ENCODE results near the gene LCN6.
"Not testable (repeated sequence)": the region's sequence is repeated elsewhere in the genome, so short reads cannot be mapped to it uniquely, and the experiment has no call there.

LCN6 gene

DNA sequence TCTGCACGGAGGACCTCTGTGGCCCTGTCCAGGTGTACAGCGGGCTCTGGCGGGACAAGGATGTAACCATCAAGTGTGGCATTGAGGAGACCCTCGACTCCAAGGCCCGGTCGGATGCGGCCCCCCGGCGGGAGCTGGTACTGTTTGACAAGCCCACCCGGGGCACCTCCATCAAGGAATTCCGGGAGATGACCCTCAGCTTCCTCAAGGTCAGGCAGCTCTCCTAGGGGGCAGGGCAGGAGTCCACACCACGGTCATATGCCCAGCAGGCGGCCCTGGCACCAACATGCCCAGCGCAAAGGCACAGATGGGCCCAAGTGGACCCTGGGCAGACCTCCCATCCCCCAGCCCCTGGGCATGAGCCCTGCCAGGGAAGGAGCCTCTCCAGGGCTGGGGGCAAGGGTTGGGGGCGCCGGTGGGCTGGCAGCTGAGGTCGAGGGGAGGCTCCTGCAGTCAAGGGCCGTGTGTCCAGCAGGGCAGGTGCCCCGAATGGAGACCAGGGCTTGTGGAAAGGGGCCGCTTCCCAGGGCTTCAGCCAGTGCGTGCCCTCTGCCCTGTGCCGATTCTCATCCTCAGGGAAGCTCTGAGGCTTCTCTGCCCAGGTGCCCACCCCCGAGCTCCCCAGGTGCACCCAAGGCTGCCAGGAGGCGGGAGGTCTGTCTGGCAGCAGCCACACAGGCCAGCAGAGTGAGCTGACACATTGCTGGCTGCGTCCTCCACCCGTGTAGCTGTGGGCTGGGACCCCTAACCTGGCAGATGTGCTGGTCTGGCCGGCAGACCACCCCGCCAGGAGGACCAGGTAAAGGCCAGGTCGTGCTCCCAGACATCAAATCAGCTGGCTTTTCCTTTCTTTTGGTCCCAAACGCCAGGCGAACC lies 26.0 kb downstream of the LCN6 start:
- DNase-seq = no peak

DNA sequence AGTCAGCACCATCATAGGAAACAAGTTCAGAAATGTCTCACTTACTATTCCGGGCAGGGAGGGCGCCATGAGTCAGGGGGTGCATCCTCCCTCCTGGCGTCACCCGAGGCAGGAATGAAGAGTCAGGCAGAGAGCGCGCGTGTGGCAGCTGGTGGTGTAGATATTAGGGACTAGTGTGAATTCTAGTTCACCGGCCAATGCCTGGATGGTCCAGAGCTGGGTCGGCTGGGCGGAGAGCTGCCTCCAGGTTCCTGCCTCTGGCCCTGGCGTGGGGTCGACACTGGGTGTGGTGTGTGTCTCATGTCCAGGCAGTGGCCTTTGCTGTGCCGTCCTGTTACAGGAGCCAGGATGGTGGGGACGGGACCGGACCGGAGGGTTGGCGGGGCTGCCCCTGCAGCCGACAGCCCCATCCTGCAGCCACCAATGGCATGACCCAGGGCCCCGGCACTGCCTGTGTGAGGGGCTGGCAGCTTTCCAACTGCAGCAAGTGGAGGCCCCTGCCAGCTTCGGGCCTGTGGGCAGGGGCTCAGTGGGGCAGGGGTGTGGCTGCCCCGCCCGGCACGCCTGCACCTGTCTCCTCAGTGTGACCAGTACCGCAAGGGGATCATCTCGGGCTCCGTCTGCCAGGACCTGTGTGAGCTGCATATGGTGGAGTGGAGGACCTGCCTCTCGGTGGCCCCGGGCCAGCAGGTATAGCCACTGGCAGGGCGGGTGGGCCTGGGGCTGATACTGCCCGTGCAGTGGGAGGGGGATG lies 26.8 kb downstream of the LCN6 start:
- DNase-seq = no peak

DNA sequence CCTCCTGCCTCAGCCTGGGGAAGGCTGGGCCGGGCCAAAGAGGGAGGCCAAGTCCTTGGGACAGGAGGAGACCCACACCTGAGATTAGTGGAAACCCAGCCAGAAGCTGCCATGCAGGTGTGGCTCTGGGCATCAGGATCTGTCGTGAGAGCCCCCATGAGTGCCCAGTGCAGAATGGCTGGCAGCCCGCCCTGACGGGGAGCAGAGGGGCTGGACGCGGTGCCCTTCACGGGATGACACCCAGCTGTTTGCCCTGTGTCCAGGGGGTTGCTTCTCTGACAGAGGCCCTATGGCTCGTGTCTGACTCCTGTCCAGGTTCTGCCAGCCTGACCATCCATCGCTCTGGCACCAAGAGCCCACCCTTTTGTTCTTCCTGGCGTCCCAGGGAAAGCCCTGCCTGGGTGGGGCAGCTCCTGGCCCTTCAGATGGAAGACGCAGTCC lies 27.4 kb downstream of the LCN6 start:
- no peak for DNase-seq

DNA sequence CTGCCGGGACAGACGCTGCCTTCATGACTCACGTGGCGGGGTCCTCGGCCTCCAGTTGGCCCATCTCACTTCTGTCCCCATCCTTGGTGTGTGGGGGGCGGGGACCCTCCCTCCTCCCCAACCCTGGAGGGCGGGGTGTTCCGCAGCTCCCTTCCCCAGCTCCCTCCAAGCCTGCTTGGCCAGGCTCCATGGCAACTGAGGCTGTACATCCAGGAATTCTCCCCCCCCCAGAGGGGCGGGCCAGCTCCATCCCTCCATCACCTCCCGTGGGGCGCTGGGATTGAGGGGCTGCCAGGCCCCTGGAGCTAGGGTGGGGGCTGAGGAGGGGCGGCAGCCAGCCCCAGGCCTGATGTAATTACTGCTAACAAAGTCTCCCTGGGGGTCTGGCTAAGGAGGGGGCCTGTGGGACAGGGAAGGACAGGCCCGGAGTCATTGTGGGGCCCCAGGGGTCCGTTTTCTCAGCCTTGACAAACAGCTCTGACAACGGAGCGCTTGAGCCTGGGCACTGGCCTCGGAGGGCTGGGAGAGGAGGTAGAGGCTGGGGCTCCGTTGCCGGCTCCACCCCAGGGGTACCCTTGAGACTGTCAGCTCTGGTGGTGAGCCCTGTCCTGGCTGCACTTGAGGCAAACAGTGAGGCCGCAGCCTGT lies 28.0 kb downstream of the LCN6 start:
- DNase-seq = no peak

DNA sequence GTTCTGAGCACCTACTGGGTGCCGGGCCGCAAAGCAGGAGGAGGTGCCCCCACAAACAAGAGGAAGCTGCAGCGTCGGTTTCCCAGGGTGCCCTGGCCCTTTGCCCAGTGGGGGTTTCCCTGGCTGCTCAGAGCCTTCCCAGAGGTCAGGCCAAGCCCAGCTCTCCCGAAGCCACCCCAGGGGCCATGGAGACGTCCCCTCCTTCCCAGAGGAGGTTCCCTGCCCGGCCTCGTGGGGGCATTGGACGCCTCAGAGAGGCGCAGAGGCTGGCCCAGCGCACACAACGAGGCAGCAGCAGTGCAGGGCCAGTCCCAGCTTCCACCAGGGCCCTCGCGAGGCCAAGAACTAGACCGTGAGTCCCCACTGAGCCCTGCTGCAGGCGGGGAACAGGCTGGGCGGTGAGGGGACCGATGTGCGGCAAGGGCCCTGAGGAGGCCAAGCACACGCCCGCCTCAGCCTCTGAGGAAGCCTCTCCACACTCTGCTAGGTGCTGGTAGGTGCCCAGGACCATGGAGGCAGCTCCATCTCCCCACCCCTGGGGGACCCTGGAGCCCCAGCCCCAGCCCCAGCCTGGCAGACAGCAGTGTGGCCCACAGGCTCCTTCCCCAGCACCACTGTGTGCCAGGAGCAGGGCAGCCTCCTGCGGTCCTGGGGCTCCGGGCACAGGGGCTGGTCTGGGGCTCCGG lies 29.0 kb downstream of the LCN6 start:
- no peak for DNase-seq

DNA sequence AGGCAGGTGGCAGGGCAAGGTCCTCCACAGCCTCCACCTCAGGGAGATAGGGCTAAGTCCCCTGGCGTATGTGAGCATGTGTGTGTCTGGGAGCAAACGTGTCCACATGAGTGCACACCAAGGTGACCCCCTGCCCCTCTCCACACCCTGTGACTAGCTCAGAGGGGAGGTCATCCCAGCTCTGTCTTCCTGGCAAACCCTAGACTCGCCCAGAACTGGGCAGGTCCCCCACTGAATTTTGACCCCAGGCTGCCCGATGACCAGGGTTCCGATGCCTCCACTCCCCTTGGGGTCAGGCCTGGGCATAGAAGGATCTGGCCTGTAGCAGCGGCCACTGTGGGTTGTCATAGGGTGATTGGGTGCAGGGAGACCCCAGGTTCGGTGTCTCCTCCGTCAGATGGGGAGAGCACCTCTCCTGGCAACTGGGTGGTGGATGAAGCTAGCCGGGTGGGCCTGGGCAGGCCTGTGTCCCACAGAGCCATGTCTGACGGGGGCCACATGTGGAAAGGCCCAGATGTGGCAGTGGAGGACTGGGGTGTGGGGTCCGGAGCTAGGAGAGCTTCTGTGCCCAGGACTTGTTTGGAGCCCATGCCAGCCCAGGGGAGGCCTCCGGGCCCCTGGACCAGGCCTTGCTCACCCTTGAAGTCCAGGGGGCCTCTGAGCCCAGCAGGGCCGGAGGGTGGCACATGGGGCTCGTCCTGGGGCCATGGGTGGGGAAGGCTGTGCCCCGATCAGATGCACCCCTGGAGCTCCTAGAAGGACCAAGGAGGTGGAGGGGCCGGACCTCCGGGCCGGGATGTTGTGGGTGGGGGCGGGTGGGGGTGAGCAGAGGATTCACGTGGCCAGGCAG lies 29.8 kb downstream of the LCN6 start:
- no peak for DNase-seq

DNA sequence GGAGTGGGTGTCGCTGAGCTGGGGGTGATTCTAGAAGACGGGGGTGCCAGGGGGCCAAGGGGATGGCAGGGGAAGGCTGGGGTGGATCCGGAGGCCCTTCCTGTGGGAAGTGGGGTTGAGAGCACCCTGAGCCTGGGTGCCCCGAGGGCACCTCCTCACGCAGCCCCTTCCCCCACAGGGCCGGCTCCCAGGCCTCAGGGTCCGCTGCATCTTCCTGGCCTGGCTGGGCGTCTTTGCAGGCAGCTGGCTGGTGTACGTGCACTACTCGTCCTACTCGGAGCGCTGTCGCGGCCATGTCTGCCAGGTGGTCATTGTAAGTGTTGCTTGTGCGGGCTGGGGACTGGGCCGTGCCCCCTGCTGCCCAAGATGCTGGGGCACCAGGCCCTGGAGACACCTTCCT lies 30.9 kb downstream of the LCN6 start:
- no peak for DNase-seq

DNA sequence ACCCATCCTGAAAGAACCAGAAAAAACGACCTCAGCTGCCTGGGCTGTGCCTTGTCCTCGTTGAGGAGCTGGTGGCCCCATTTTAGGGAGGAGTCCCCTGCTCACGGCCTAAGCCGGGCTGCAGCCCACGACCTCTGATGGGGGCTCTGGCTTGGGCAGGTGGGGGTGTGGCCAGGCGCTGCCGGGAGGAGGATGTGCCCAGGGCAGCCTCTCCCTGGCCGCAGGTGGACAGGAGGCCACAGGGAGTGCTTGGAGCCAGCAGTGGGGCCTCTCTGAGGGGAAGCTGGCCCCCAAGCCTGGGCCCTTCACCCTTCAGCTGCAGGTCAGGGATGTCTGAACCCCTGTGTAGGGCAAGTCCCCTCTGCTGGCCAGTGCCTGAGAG lies 33.4 kb downstream of the LCN6 start:
- DNase-seq = no peak

DNA sequence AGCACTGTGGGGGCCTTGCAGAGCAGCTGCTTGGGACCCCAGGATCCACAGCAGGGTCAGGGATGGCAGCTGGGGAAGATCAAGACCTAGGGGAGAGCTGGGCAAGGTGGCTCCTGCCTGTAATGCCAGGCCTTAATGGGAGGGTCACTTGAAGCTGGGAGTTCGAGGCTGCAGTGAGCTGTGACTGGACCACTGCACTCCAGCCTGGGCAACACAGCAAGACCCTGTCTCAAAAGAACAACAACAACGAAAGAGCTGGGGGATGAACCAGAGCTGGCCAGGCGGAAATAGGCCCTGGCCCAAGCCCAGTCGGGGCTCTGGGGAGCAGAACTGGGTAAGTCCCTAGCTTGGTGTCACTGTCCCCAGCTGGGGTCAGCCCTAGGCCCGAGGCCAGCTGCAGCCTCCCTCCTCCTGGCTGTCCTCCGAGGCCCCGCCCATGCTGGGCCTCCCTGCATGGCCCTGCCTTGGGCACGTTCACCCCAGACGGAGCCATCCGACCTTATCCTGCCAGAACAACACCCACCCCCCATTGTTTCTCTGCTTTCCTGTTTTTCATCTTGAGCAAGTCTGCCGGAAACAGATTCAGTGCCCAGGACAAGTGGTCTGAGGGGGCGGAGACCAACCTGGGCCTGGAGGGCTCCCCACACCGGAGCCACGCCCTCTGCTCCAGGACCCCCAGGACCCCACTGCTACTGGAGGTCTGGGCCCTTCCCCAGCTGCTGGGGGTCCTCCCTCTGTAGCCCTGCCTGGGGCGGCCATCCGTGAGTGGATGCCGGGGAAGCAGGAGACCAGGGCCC lies 34.0 kb downstream of the LCN6 start:
- no peak for DNase-seq

DNA sequence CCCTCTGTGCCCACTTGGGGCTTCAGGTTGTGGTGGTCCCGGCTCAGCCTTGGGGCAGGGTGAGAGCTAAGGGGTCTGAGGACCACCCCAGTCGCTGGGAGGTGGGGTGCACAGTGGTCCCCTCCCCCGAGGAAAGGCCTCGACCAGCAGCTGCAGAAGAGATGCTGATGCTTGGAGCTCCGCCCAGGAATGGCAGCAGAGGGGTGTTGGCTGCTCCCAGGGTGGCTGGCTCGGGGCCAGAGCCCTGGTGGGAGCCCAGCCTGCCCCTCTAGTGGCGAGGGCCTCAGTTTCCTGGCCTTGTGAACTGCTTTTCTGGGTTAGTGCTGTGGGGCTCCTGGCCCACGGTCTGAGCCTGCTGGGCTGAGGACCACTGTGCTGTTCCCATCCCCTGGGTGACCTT lies 34.8 kb downstream of the LCN6 start:
- DNase-seq = no peak

DNA sequence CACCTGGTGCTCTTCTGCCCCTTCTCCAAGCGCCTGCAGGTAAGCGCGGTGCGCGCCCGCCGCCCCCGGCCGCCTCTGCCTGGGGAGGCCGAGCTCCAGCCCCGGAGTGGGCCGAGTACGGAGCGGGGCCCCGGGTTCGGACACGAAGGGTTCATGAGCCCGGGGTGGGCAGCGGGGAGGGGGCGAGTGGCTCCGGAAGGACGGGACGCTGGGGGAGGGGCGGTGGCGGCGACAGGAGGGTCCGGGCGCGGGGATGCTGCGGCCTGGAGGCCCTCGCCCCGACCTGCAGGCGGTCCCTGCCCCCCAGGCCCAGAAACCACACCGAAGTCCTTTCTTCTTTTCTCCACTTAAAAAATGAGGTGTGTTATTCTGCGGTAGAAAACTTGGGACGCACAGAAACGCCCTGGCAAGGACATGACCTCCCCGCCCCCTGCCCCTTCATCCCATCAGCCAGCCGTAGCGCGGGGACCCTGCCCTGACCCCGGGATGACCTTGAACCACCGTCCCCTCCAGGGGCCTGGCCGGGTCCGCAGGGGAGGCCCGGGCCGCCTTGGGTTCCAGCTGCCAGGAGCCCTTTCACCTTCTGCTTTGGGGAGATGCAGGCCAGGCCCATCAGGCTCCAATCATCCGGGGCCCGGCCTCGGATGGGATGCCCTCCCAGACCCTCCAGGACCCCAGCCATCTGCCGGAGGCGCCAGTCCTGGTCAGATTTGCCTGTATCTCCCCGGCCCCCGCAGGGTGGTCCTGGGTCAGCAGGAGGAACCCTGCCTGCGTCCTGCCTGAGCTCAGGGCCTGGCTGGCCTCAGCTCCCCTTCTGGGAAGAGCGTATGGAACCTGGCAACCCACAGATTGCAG lies 35.4 kb downstream of the LCN6 start:
- DNase-seq = no peak

DNA sequence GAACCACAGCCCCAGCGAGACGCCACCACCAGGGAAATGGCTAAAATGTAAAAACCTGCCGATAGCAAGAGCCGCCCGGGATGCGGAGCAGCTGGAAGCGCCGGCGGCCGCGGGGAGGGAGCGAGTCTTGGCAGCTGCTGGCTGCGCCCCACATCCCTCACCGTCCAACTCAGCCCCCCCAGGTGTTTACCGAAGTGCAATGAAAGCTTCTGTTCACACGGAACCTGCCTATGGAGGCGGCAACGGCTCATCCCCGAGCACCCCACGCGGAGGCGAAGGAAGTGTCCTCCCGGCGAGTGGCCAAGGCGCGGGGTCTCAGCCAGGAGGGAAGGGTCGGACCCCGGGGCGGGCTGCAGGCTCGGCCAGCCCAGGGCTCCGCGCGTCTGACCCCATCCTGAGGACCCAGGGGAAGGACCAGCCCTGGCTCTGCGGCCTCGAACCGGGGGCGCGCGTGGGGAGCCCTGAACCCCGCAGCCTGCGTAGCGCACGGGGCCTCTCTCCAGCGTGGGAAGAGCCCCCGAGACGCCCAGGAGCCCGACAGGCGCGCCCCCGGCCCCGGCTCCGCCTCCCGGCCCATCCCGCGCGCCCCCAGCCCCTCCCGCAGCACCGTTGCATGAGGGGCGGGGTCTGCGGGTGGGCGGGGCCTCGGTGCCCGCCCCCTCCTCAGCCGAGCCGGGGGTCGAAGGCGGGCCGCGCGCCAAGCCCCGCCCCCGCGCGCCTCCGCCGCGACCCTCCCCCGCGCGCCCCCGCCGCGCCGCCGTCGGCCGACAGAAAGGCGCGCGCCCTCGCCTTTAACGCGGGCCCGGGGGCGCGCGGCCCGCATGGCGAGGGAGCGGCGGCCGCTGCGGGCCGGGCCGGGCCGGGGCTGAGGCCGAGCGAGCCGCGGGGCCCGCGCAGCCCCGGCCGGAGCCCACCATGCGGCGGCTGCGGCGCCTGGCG lies 36.3 kb downstream of the LCN6 start, which contains the start of gene DIPK1B:
Gene DIPK1B, plus strand, starts transcription at position 822 of the 939 bp plus-strand sequence. Its CDS starts 94 bp downstream, at position 916.
- no peak for DNase-seq

DNA sequence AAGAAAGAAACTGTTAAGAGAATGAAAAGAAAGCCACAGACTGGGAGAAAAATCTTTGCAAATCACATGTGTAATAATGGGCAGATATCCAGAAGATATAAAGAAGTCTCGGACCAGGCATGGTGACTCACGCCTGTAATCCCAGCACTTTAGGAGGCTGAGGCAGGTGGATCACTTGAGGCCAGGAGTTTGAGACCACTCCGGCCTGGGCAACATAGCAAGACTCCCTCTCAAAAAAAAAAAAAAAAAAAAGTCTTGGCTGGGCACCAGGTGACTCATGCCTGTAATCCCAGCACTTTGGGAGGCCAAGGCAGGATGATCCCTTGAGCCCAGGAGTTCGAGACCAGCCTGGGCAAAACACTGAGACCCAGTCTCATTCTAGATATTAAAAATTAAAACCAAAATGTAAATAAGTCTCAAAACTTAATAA lies 37.1 kb downstream of the LCN6 start:
- not testable (repeated sequence) for DNase-seq

DNA sequence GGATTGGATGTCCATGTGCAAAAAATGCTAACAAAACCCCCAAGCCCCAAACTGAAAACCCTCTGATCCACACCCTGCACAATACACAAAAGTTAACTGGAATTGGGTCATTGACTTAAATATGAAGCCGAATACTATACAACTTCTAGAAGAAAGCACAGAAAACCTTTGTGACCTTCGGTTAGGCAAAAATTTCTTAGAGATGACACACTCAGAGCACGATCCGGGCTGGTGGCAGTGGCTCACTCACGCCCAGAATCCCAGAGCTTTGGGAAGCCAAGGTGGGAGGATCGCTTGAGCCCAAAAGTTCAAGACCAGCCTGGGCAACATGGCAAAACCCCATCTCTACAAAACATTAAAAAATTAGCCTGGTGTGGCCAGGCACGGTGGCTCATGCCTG lies 37.8 kb downstream of the LCN6 start:
- DNase-seq = no peak

DNA sequence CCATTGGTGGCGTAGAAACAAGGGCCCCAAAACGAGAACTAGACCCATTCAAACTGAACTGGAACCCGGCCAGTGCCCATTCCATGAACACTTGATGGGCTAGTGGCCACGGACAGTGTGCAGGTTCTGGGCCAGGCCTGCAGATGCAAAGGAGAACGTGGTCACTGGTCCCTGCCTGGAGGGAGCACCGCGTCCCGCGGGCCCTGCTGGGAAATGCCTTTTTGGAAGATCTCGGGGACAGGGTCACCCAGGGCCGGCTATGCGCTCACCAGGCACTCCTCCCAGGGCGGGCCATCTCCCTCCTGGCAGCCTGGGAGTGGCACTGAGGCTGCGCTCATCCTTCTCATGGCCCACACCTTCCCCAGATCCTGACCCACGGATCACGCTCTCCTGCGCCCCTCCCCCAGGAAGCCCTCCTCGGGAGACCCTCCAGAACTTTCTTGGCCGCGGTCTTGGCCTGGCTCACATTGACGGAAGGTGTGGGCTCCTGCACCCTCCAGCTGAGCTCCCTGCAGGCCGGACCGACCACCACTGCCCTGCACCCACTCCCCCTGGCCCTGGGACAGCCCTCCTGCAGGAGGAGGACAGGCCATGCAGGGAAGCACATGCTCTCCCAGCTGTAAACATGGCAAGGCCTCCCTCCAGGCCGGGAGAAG lies 38.7 kb downstream of the LCN6 start:
- no peak for DNase-seq

DNA sequence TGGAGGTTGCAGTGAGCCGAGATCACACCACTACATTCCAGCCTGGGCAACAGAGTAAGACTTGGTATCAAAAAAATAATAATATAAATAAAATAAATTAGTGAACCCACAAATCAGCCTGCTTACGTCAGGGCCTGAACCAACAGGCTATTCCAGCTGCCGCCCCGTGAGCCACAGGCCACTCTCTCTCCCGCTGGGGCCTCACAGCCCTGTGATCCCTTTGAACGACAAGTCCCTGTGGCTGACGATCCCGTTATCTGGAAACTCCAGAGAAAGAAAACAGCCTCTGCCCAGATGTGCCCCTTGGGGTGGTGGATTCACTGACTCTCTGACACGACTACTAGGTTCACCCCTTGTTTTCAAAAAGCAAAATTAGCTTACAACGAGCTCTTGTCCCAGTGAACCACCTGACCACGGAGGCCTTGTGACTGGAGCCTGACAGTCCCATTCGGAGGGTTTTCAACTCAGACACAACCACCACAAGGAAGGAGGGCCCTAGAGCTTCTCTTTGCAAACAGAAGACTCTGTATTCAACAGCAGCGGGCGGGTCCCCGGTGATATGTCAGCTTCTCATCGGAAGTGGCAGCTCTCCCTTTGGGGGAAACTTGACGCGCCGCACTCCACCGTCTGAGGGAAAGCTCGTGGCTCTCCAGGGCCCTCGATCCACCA lies 40.3 kb downstream of the LCN6 start:
- DNase-seq = no peak

DNA sequence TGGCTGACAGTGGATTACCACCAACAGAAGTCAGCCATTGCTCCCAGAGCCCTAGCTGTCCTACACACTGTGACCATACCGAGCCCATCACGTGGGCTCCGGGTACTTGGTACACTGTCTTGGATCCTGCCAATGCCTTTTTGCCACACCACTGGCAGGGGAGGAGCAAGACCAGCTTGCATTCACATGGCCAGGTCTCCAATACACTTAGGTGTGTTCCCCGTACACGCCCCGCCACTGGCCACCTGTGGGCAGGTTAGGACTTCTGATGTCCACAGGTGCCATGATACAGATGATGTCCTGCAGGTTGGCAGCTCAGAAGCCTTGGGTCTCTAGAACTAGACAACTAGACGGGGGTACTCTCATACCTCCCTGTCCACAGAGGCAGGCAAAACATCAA lies 41.3 kb downstream of the LCN6 start:
- DNase-seq = no peak

DNA sequence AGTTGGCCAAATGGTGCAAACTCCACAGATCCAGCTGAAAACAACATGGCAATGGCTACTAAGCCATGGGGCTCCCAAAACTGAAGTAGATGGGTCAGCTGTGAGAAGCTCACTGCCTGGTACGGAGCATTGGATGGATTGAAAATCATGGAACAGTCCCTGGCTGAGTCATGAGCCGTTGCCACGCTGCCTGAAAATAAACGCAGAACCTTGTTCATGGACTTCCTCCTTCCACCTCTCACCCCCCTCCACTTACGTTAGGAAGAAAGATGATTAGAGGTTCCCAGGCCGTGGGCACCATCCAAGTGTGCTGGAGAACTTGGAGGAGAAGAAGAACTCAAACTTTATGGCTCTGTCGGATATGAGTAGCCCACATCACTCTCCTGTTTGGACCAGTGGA lies 42.8 kb downstream of the LCN6 start:
- DNase-seq = no peak

Data from activated effector memory CD4-positive, alpha-beta T cell treated with anti-CD3 and anti-CD28 coated beads, Interleukin-2, amount 50 U/mL, for 16 hours (primary cell).